Right lung (tissue), 5 donors: ENCODE measurements around the gene RNF217. TPM values are rescaled to one million over a fixed set of nuclear protein-coding genes. Genes with fewer than 3 reads are reported as not detected.
A peak's percentile ranks its signal among the peaks of the same experiment; 100 is the strongest.

ENCODE experiments used
- DNase-seq, 2 donors: peaks; one replicate each; pipeline ENCODE4 v3.0.0-alpha.2; 2013
- polyA plus RNA-seq, 5 donors: library from polyadenylated mRNA; unstranded; fragments of 120-200 nt; gene quantifications; one replicate each; pipeline versions ENCODE4 v1.2.1 to v1.2.3, GENCODE V29; 2013; ENCODE audit warnings: inconsistent platforms in 1 of 5, low replicate concordance in 1 of 5; ENCODE audit not compliant: insufficient read length in 5 of 5, insufficient read depth in 1 of 5

The RNF217 gene
- polyA plus RNA-seq, 5 donors: 14.6 to 34.3 (median 25.1) TPM

DNA sequence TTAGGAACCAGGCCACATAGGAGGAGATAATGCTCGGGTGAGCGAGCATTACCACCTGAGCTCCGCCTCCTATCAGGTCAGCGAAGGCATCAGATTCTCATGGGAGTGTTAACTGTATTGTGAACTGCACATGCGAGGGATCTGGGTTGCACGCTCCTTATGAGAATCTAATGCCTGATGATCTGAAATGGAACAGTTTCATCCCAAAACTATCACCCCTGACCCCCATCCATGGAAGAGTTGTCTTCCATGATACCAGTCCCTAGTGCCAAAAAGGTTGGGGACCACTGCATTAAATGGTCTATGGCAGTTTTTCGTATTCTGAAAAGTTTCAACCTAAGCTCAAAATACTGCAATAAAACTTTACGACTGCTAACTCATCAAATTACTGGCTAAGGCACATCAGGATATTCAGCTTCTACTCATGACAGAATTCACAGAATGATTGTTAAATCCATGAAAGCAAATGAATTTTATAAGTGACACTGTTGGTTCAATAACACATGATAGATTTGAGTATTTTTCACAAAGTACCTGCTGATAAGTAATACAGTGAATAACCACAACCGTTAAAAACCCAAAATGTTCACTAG is 25.9 kb downstream of the RNF217 start:
- DNase-seq: no peak

DNA sequence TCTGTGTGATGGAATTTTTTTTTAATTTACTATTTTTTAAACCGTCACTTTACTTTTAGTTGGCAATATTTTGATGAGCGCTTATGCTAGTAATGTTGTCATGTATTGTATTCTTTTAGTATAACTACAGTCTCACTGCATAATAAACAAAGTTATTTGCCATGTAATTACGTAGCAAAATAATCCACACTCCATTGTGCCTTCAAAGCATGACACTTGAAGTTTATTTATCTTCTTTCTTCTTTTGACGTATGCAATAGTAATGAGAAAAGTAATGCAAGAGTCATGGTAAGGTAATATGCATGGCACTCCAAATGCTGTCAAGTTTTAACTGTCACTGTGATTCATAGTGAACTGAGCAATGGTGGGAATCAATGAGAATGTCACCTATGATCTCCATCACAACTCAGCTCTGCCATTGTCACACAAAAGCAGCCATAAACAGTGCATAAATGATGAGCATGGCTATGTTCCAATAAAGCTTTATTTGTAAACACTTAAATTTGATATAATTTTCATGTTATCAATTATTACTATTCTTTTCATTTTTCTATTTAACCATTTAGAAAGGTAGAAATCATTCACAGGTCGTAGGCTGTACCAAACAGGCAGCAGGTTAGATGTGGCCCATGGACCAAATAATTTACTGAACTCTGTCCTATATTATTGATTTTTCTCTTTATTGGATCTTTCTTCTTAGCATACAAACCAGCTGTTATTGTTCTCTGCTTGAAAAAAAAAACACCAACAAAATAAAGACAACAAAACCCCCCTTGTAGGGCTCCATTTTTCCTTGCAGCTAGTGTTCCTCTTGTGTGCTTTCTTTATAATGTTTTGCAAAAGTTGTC is 27.1 kb downstream of the RNF217 start:
- no peak for DNase-seq

DNA sequence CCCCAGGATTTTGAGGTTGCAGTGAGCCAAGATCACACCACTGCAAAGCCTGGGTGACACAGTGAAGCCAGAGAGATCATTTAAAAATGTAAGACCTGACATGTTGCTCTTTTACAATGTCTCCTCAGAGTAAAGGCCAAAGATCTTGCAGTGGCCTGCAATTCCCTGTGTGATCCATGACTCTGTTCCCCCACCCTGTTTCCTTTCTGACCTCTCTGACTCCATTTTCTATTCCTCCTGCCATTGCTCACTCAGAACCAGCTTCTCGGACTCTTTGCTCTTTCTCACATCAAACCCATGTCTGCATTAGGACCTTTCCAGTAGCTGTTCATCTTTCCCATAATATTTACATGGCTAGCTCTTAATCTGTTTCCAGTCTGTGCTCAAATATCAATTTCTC is 28.8 kb downstream of the RNF217 start:
- DNase-seq: no peak

DNA sequence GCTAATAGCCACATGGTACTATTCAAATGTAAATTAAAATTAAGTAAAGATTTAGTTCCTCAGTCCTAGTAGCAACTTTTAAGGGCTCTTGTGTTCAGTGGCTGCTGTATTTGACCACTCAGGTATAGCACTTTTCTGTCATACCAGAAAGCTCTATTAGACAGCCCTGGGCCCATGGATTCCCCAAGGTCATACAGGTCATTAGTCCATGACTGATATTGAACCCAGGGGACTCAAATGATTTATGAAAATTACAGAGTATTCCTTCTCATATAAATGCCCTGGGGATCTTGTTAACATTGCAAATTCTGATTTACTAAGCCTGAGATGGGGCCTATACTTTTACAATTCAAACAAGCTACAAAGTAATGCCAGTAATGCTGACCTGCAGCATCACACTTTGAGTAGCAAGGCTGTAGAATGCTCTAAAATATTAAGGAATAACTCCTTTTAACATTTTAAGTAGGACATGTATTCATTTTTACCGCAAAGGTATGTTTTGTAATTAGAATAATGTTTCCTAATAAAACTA is 29.6 kb downstream of the RNF217 start:
- no peak for DNase-seq

DNA sequence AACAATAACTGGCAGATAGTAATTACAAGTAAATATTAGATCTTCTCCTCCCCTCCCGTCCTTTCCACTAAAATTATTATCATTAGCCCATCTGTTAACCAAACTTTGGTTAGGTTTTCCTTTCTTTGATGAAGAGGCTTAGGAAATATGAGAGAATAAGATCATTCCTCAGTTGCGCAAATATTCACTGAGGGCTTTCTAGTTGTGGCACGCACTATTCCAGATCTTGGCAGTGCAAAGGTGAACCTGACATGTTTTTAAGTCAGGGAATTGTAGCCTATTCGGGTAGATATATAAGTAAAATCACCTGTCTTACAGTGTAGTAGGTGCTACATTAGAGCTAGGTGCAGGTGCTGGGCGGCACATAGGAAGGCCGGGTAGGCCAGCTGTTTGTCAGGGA is 31.1 kb downstream of the RNF217 start:
- no peak for DNase-seq

DNA sequence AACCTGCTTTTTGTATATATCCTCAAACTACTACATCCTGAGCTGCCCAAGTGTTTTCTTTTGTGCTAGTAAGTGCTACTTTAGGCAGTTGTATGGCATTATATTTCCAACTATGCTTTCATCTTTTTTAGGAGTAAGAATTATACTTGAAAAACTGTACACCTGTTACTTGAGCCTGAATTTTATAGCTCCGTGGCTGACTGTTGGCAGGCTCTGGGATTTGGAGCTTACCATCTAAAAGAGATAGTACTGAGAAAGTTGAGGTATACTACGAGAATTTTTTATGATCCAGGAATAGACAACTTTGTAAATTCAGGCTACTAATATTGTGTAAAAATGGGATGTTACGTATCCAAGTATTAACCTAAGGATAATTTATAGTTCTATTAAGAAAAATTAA is 32.4 kb downstream of the RNF217 start:
- DNase-seq: no peak

DNA sequence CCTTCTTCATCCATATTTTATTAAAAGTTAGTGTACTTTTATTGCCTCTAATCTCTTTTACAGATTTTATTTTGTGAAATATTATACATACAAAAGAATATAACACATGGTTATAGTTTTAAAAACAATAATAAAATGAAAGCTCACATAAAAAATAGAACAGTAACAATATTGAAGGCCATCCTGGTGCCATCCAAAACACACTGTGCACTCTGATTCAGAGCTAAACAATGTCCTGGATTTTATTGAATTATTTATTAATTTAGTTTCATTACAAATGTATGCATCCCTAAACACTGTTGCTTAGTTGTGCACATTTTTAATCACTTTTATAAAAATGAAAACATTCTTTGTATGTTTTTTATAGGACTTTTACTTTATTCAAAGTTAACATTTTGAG is 32.9 kb downstream of the RNF217 start:
- no peak for DNase-seq

DNA sequence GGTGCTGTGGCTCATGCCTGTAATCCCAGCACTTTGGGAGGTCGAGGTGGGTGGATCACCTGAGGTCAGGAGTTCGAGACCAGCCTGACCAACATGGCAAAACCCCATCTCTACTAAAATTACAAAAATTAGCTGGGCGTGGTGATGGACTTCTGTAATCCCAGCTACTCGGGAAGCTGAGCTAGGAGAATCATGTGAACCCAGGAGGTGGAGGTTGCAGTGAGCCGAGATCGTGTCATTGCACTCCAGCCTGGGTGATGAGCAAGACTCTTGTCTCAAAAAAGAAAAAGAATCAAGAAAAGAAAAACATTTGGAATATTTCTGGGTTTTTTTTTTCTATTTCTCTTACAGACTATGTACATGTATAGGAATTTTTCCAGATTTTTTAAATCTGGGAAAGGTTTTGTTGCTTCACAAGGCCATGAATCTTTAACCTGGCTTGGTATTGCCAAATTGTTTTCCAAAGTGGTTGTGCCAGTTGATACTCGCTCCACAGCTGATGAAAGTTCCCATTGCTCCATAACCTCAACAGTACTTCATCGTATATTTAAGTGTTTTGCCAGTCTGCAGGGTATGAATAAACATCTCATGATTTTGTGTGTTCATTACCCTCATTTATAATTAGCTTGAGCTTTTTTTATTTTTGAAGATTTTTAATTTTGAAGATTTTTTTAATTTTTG is 33.5 kb downstream of the RNF217 start:
- DNase-seq: no peak

DNA sequence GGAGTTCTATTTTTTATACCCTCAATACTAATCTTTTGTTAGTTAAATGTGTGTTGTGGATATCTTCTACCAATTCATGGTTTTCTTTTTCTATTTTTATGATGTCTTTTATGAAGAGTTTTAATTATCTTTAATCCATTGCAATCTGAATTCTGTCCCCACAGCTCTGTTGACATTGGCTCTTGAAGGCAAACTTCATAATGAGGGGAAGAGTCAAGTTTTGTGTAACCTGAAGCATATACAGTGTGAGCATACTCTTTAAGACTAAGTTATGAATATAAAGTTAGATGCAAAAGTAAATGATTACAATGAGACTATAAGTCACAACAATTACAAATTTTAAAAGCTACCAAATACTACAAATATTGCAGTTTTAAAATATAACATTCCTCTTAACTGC is 34.2 kb downstream of the RNF217 start:
- DNase-seq: no peak

DNA sequence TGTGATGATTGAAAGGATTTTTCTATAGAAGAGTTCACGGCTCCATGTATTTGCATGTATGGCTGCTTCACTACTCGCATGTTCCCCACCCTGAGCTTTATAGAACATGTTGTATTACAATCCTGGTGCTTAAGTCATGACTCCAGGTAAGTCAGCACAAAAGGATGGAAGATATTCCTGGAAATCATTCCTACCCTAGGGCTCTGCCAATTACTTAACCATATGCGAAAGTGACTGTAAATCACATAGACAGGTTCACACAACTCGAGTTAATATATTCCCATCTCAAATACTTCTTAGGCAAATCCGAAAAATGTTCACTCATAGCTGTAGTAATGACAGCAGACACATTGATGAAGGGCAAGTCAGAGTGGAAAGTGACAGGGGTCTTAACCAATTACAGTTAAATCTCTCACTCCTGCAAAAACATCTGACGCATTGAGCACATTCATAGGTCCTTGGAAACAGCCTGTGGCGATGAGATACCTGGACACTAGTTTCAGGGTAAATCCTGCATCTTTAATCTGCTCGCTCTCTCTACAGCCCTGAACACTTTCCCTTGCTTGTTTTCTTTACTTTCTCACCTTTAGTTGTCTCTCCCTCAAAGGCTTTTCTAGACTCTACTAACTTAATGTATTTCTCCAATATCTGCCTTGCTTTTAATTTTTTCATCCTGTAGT is 35.1 kb downstream of the RNF217 start:
- no peak for DNase-seq

DNA sequence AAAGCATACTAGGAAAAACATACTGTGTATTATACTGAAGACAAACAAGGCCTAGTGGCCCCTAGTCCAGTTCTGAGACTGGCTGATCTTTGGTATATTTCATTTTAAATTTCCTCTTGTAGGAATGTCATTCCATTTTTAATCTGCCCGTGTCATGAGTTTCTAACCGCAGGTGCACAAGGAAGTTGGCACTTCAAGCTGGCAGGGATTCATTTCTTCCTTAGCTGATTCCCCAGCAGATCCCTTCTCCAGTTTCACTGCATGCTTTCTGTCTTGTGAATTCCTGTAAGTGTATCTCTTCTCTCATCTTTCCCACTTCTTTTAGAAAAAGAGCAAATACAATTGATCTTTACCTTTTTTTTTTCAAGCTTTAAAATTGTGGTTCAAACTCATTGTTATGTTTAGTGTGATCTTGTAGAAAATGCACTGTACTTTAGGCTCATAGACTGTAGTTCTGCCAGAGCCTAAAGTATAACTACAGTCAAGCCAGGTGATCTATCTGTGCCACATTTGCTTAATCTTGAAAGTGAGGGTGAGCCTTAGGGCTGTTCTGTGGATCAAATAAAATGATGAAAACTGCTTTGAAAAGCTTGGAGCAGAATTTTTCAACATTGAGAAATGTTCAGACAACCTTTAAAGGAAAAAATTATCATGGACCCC is 37.0 kb downstream of the RNF217 start:
- DNase-seq: peak in 1 of 2 donors; percentile 13

DNA sequence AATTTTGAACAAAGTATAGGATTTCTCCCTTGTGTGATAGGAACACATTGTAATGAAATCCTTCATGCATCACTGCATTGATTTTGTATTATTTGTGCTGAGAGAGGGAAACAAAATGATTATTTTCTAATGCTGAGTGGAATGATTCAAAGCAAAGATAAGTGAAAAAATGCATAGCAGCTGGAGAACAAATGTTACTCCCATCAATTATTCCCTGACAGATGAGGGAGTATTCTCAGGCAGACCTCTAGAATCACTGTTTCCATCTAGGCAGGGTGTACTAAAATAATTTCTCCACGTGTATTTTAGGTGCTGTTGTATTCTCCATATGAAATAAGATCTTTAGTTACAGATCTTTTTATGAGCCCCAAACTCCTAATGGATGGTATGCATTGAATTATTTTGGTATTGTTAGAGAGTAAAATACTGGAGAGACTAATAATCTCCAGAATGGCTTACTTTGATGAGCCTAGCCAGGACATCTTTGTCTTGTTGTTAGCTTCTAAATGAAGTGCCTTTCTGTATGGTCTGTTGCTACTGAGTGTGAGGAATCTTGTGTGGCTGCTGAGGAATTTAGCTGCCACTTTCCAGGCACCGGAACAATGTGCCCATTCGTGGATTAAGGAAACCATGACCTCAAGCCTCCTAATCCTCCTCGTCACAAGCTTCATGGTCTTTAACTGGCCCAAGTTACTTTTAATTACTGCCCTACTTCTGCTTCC is 39.6 kb downstream of the RNF217 start:
- DNase-seq: peak in 1 of 2 donors; percentile 18

DNA sequence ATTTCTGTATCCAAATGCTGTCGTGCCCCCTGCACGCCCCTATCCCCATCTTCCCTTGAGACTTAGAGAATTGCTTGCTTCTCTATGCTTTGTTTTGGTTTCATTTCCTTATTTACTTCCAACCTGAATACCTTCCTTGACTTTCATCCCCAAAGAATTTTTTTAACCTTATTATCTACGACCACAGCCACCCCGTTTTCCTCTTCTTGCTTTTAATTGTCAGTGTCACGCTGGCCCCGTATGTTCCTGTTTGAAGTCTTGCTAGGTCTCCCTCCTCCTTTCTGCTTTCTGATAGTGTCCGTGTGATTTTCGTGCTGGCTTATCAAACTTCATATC is 40.1 kb downstream of the RNF217 start:
- DNase-seq: no peak

DNA sequence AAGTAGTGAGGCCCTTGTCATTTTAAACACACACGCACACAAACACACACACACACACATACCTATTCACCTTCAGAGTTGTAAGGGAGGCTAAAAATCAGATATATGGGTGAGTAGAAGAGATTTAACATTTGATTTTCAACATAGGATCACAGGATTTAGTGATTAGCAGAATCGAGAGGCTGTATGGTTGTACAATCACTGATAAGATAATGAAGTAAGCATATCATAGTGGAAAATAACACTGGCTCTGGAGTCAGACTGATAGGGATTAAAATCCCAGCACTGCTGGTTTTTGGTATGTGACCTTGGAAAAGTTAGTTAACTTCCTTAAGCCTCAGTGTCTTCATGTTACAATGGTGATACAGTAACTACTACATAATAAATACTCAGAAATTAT is 40.8 kb downstream of the RNF217 start:
- DNase-seq: no peak

DNA sequence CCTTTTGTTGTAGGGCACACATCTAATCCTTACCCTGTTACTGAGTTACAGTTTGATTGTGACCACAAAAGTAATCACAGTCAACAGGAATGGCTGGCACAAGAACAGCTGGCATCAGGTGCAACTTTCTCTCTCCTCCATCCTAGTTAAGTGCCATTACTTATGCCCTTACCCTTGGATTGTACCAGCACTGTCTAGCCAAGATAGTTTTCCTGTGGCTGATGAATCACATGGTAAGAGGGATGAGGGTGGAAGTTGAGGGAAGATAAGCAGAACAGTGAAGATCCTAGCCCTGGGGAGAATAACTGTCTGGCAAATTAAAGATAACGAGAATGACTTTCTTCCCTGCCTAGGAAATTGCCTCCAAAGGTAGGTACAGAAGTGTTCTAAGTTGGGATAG is 42.0 kb downstream of the RNF217 start:
- no peak for DNase-seq

DNA sequence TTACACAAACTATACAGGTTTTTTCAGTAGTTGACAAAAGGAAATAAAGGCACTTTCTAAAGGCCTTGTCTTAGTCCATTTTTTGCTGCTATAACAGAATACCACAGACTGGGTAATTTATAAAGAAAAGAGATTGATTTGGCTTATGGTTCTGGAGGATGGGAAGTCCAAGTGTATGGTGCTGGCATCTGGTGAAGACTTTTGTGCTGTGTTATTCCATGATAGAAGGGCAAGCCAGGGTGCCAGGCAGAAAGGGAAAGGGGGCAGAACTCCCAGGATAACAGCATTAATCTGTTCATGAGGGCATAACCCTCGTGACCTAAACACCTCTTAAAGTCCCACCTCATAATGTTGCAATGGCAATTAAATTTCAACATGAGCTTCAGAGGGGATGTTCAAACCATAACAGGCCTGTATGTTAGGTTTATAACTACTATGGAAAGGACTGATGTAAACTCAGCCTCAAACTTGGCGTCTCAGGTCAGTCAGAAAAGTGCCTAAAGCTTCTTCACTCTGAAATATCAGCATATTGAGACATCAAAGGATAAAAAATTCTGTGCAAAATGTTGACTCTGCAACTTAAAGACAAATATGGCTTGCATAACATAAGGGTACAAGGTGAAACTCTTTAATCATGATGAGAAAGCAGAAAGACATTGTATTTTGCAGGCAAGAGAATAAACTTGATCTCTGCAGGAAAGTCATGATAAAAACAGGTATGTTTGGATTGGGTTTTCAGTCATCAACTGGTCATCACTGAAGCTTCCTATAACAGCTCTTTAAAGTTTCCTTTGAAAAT is 42.8 kb downstream of the RNF217 start:
- no peak for DNase-seq

DNA sequence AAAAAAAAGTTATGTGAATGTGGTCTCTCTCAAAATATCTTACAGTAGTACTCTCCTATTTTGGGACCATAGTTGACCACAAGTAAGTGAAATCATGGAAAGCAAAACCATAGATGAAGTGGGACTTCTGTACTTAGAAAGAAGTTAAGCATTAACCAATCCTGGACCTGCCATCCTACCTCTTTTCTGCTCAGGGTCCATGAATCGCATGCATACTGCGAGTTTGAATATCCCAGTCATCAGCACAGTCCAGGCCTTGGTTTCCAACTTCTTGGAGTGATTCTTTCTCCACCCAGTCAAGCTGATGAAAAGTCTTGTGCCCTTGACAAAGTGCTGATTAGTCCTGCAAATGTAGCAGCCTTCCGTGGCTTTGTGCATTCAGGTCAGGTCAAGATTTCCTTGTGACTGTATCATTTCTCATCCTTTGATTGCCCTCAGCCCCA is 46.0 kb downstream of the RNF217 start:
- DNase-seq: no peak

DNA sequence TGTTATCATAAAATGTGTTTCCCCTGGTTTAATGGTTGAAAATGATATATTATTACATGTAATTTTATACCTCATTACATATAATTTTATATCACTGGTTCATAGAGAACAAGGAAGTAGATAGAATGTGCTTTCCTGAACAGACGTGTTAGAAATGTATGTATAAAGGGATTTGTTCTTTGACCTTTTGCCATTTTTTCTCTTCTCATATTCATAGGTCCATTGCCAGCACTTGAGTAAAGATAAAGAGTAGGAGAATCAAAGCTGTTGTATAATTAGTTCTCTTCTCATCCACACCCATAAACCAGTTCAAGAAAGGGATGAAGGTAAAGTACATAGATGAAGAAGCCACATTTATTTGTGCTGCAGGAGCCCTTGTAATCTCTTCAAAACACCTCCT is 46.7 kb downstream of the RNF217 start:
- DNase-seq: no peak

DNA sequence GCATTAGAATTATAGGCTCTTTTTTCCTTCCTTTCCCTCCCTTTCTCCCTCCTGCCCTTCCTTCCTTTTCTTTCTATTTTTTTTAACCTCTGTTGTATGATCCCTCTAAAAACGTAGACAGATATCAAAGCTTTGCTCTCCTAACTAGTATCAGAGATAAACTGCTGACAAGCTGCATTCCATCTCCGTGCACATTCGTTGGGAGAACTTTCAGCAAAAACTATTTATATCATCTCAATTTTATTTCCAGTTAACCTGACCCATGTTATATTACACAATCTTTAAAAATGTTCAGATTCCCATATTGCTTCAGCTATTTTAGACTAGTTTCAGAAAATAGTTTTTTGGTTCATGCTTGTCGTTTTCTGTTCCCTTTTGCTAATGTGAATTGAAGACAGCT is 47.3 kb downstream of the RNF217 start:
- no peak for DNase-seq
